Loucy (cell line): ENCODE results near the gene KRT26.

ENCODE experiments used
- CTCF ChIP-seq: fragments of 200-600 bp; sonication (generic); conservative IDR thresholded peaks from 2 replicates; pipeline ENCODE4 v1.5.1; 2014; ENCODE audit warnings: mild to moderate bottlenecking, antibody characterized with exemption, low read length
- EZH2phosphoT487 ChIP-seq: fragments of 200-600 bp; IDR thresholded peaks from 2 replicates; pipeline ENCODE4 v1.6.1; 2018; ENCODE audit warnings: antibody characterized with exemption, mild to moderate bottlenecking, moderate library complexity, borderline replicate concordance

- no peak for TF ChIP-seq CTCF
- TF ChIP-seq EZH2phosphoT487, result no peak
Observed at GRCh38 chr17:40775945-40776344, 3.9 kb upstream of the KRT26 start.
